Skeletal muscle satellite cell (primary cell): ENCODE data around the gene TTC28.

Experiments used
- H3K27me3 ChIP-seq: 2 replicates; pipeline ENCODE4 v1.7.0; 2013; ENCODE audit warnings: low read length; ENCODE audit not compliant: control insufficient read depth, insufficient read depth
- H3K36me3 ChIP-seq: 2 replicates; pipeline ENCODE4 v1.7.0; 2013; ENCODE audit warnings: mild to moderate bottlenecking, control low read depth, low read length; ENCODE audit not compliant: insufficient read depth
- H3K4me1 ChIP-seq: 2 replicates; pipeline ENCODE4 v1.7.0; 2013; ENCODE audit warnings: low read length; ENCODE audit not compliant: control insufficient read depth, insufficient read depth
- H3K4me2 ChIP-seq: 2 replicates; pipeline ENCODE4 v1.7.0; 2013; ENCODE audit warnings: mild to moderate bottlenecking, low read length
- H3K4me3 ChIP-seq: 2 replicates; pipeline ENCODE4 v1.7.0; 2013; ENCODE audit warnings: low read length
- H3K9ac ChIP-seq: 2 replicates; pipeline ENCODE4 v1.7.0; 2013; ENCODE audit warnings: mild to moderate bottlenecking, low read depth, low read length, moderate library complexity
- H3K9me3 ChIP-seq: replicated peaks from 2 replicates; pipeline ENCODE4 v1.7.0; 2013; ENCODE audit warnings: mild to moderate bottlenecking, control low read depth, low read length

Gene TTC28

DNA sequence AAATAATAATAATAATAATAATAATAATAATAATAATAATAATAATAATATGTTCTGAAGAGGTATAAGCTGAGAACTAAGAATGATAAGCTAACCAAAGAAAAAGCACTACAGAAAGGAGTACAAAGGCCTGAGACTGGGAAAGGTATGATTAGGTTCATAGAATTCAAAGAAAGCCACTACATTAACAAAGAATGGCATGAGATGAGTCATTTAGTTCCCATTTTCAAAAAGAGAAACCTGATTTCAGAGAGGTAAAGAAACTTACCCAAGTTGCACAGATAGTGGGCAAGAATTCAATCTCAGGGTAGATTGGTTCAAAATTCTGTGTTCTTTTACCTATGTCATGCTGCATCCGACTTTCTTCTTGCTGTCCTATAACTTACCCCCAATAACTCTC is 350.9 kb downstream of the TTC28 start:
- H3K9ac ChIP-seq, result no peak overlapping the region
- no peaks in the 10 kb centered on the region for H3K27me3 ChIP-seq
- H3K9me3 ChIP-seq, result no peaks in the 10 kb centered on the region
- no peak overlapping the region for H3K4me3 ChIP-seq
- H3K4me1 ChIP-seq, result peaks cover 17% of the 10 kb centered on the region
- H3K36me3 ChIP-seq, result no peaks in the 10 kb centered on the region
- no peak overlapping the region for H3K4me2 ChIP-seq

DNA sequence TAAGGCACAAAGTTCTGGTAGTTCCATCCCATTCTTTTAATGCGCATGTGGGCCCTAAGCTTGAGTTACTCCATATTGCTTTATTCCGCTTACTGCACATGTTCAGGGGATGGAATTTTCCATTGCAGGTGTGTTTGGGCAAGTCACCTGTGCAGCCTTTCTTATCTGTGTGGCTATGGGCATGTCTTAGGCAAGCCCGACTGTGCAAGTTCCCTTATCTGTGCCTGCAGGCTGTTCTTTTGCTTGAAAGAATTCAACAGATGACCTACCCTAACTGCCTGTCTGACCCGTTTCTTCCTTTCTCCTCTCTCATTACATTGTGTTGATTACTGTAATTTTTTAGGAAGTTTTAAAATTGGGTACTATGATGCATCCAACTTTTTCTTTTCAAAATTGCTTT is 363.6 kb downstream of the TTC28 start:
- no peak overlapping the region for H3K9ac ChIP-seq
- no peaks in the 10 kb centered on the region for H3K4me1 ChIP-seq
- no peaks in the 10 kb centered on the region for H3K36me3 ChIP-seq
- no peak overlapping the region for H3K4me3 ChIP-seq
- H3K4me2 ChIP-seq, result no peak overlapping the region
- H3K27me3 ChIP-seq, result no peaks in the 10 kb centered on the region
- H3K9me3 ChIP-seq, result no peaks in the 10 kb centered on the region

DNA sequence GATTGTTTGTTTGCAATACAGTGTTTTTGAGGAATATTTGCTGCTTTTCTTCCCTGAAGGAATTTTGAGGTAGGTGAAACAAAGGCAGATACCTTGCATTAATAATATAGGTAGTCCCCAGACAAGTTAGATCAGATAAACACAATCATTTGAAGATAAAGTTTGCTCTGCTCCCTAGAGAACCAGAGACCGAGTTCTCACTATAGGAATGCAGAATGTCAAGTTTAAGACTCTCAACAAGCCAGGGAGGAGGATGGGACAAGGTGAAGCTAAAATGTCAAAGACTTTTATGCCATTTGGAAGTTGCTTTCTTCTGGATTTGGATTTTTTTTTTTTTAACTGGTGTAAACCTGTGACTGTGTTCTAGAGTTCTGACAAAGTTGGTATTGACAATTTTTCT is 364.7 kb downstream of the TTC28 start:
- Histone ChIP-seq H3K4me2 (no peak overlapping the region), H3K27me3 (no peaks in the 10 kb centered on the region), H3K36me3 (no peaks in the 10 kb centered on the region), H3K4me1 (no peaks in the 10 kb centered on the region), H3K4me3 (no peak overlapping the region), H3K9ac (no peak overlapping the region), H3K9me3 (no peaks in the 10 kb centered on the region)

DNA sequence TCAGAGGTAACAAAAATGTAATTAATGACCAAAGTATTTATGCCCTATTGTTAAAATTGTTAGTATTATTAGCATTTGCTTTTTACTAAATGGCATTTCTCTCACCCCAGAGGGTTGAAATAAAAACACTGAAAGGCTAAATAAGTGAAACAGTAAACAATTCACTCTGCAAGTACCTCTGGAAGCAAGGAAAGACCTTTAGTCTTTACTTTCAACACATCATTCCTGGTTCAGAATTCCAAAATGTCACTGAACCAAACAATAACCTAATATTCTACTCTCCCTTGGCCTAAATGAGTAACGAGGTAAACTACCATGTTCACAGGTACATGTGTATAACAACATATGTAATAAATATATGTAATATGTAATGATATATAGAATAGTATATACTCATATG is 369.3 kb downstream of the TTC28 start:
- H3K4me3 ChIP-seq, result no peak overlapping the region

DNA sequence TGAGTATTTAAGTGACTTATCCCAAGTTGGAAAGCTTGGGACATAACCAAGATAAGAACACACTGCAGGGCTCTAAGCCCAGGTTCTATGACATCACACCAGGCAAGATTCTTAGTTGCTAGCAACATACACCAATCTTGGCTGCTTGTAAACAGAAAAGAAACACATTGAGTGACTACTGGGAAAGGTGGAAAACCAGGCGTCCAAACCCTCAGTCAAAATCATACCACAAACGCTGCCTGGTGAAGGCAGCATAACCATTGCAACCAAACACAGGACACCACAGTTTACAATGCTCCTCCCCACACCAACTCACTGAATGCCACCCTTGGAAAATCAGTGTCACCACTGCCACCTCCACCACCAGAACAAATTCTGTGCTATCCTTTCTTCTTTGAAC is 379.9 kb downstream of the TTC28 start:
- Histone ChIP-seq H3K9me3 (no peaks in the 10 kb centered on the region), H3K4me2 (no peak overlapping the region), H3K9ac (no peak overlapping the region), H3K4me3 (no peak overlapping the region), H3K27me3 (no peaks in the 10 kb centered on the region), H3K4me1 (no peaks in the 10 kb centered on the region), H3K36me3 (no peaks in the 10 kb centered on the region)

More for the DNA sequence above, 369.3 kb downstream of the TTC28 start:
- no peaks in the 10 kb centered on the region for H3K27me3 ChIP-seq
- H3K4me2 ChIP-seq, result no peak overlapping the region
- H3K4me1 ChIP-seq, result no peaks in the 10 kb centered on the region
- H3K9ac ChIP-seq, result no peak overlapping the region
- H3K36me3 ChIP-seq, result no peaks in the 10 kb centered on the region
- H3K9me3 ChIP-seq, result no peaks in the 10 kb centered on the region

DNA sequence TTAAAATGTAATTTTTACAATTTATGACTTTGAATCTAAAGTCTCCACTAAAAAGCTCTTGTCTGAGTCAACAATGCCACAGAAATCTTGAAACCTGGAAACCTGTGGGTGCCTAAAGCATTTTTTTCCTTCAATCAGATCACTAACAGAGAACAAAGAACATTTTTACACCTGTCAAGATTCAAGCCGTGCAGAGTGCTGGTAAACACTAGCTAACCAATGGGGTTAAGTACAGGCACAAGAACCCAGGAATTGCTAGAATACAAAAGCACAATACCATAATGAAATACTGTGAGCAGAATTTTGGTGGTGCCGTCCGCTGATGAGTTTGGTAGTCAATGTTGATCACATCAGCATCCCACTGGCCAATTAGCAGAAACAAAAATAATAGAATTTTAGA is 380.3 kb downstream of the TTC28 start:
- Histone ChIP-seq H3K4me3 (no peak overlapping the region), H3K9ac (no peak overlapping the region), H3K27me3 (no peaks in the 10 kb centered on the region), H3K4me2 (no peak overlapping the region), H3K9me3 (no peaks in the 10 kb centered on the region), H3K4me1 (no peaks in the 10 kb centered on the region), H3K36me3 (no peaks in the 10 kb centered on the region)

DNA sequence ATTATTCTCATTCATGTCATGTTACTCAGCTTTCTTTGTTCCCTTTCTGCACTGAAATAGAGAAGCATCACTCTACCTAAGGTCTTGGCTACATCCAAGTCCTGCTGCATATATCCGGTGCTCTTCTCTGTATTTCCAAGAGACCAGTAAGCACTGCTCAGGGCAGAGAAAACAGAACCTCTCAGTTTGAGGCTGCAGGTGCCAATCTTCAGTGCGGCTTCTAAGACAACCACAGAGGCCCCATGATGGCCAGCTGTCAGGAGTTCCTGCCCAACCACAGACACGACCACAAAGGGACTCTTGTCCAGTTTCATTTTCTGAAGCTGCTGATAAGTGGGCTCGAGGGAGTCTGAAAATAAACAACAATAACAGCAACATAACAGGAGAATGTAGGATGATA is 382.1 kb downstream of the TTC28 start:
- no peaks in the 10 kb centered on the region for H3K27me3 ChIP-seq
- H3K4me3 ChIP-seq, result no peak overlapping the region
- no peaks in the 10 kb centered on the region for H3K36me3 ChIP-seq
- no peak overlapping the region for H3K9ac ChIP-seq
- H3K4me1 ChIP-seq, result no peaks in the 10 kb centered on the region
- no peak overlapping the region for H3K4me2 ChIP-seq
- H3K9me3 ChIP-seq, result no peaks in the 10 kb centered on the region

DNA sequence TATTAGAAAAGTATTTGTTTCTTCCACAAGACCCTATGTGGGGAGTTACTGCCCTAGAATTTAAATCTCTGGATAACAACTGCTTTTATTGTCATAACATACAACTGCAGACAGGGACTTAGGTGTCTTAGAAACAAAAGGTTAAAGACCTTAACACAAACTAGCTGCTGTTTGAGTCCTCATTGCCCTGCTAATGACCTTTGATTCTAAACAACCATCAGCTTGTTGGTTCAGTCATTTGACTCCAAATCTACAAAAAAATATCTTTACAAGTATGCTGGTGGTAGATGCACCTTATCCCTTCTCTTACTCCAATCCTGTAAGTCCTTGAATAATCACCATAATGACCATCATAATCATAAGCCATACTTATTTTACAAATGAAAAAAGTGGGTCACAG is 383.2 kb downstream of the TTC28 start:
- Histone ChIP-seq H3K4me3 (no peak overlapping the region), H3K9ac (no peak overlapping the region), H3K36me3 (no peaks in the 10 kb centered on the region), H3K27me3 (no peaks in the 10 kb centered on the region), H3K9me3 (no peaks in the 10 kb centered on the region), H3K4me1 (no peaks in the 10 kb centered on the region), H3K4me2 (no peak overlapping the region)

DNA sequence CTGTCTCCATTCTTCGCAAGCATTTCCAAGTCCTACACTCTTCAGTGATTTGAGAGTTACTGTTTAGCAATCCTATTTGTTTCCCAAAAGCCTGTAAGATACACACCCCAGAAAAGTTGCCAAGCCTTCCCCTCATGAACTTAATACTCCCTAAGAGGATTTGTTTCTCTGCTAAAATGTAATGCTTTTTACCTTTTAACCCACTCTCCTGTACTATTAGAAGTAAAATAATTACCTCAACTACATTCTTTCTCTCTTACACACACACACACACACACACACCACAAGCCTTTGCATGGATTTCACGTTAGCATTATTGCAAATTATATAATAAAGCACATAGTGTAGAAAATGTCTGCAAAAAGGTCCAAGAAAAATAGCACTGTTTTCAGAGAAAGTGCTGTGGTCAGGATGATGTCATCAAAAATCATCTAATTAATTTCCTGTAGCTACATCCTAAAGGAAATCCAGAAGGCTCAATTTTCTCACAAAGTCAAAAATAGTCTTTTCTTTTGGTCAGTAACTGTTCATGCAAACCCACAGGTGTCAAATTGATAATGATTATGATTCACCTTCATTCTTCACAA is 396.5 kb downstream of the TTC28 start:
- Histone ChIP-seq H3K4me2 (peak overlapping the region; percentile 50), H3K27me3 (no peaks in the 10 kb centered on the region), H3K9me3 (no peaks in the 10 kb centered on the region), H3K4me3 (no peak overlapping the region), H3K9ac (no peak overlapping the region), H3K36me3 (no peaks in the 10 kb centered on the region), H3K4me1 (peaks cover 24% of the 10 kb centered on the region)

DNA sequence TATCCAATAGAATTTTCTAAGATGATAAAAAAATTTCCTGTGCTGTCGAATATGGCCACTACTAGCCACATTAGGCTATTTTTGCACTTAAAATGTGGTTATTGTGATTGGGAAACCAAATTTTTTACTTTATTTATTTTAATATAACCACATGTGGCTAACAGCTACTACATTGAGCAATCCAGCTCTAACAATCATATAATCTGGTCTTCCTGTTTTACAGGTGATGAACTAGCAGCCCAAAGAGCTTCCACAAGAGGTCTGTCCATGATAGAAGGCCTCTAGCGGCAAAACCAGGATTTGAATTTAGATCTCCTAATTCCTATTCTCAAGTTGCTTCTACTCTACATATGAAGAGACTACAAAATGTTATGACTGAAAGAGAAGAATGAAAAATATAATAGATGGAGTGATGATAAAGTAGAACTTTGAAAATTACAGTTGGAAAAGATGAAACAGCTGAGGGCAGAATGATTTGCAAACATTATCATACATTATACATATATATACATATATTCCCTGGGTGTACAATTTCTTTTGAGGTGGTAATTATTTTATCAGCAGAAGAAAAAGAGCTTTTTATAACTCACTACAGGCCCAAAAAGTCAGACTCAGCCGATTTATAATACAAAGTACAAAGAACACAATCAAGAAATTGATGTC is 397.1 kb downstream of the TTC28 start:
- H3K4me1 ChIP-seq, result peaks cover 24% of the 10 kb centered on the region
- no peaks in the 10 kb centered on the region for H3K36me3 ChIP-seq
- peak overlapping the region; percentile 50 for H3K4me2 ChIP-seq
- no peaks in the 10 kb centered on the region for H3K27me3 ChIP-seq
- H3K9me3 ChIP-seq, result no peaks in the 10 kb centered on the region
- no peak overlapping the region for H3K4me3 ChIP-seq
- H3K9ac ChIP-seq, result no peak overlapping the region

DNA sequence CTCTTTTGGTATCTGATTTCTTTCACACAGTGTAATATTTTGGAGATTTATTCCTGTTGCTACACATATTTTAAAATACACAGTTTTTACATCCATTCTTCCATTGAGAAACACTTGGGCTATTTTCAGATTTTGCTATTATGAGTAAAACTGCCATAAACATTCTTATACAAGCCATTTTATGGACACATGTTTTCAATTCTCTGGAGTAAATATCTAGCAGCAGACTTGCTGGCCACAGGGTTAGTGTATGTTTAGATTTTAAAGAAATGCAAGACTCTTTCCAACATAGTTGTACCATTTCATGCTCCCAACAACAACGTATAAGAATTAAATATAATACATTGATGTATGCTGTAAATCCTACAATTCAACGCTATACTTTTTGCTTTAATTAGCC is 399.8 kb downstream of the TTC28 start:
- peaks cover 24% of the 10 kb centered on the region for H3K4me1 ChIP-seq

DNA sequence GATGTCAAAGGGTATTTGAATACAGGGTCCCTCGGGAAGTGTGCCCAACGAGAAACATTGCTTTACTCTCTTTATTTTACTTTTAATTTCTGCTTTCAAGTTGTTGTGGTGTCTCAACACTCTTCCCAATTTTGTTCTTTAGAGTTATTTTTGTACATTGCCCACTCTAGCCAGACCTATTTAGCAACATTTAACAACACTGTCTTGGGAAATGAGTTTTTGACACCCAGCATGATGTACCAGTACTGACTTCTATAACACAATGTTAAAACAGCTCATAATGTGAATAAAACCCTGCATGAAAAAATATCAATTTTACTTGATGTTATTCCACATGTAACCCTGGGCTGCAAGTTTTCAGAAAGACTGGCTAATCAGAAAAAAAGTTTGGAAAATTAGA is 410.4 kb downstream of the TTC28 start:
- Histone ChIP-seq H3K9ac (no peak overlapping the region), H3K4me2 (no peak overlapping the region), H3K4me1 (no peaks in the 10 kb centered on the region), H3K27me3 (no peaks in the 10 kb centered on the region), H3K36me3 (no peaks in the 10 kb centered on the region), H3K9me3 (no peaks in the 10 kb centered on the region), H3K4me3 (no peak overlapping the region)

More for the DNA sequence above, 399.8 kb downstream of the TTC28 start:
- no peak overlapping the region for H3K9ac ChIP-seq
- H3K4me3 ChIP-seq, result no peak overlapping the region
- no peaks in the 10 kb centered on the region for H3K27me3 ChIP-seq
- H3K9me3 ChIP-seq, result no peaks in the 10 kb centered on the region
- H3K4me2 ChIP-seq, result no peak overlapping the region
- no peaks in the 10 kb centered on the region for H3K36me3 ChIP-seq
